GM12878 (cell line): ENCODE measurements around the gene SBNO2. TPM values are rescaled to one million over a fixed set of nuclear protein-coding genes. Genes with fewer than 3 reads are reported as not detected.

Experiments
- ATF7 ChIP-seq: fragments of 450-650 bp; IDR thresholded peaks from 2 replicates; pipeline ENCODE4 v1.6.1; 2016; ENCODE audit warnings: low read depth, mild to moderate bottlenecking
- CHD1 ChIP-seq: IDR thresholded peaks from 2 replicates; pipeline ENCODE4 v1.6.1; 2012; ENCODE audit warnings: low read depth, low read length, improper control_type of control experiment
- DPF2 ChIP-seq: fragments of 450-650 bp; IDR thresholded peaks from 2 replicates; pipeline ENCODE4 v1.6.1; 2017; ENCODE audit warnings: mild to moderate bottlenecking
- FOS ChIP-seq: IDR thresholded peaks from 3 replicates; pipeline ENCODE4 v1.6.1; 2011; ENCODE audit warnings: borderline replicate concordance; ENCODE audit not compliant: insufficient read length; ENCODE audit errors: extremely low read depth
- IKZF1 ChIP-seq: fragments of 450-650 bp; conservative IDR thresholded peaks from 2 replicates; pipeline ENCODE4 v1.6.1; 2017; ENCODE audit warnings: antibody characterized with exemption, mild to moderate bottlenecking
- NBN ChIP-seq: fragments of 450-650 bp; IDR thresholded peaks from 2 replicates; pipeline ENCODE4 v1.6.1; 2016
- PAX8 ChIP-seq: fragments of 450-650 bp; IDR thresholded peaks from 2 replicates; pipeline ENCODE4 v1.6.1; 2017; ENCODE audit warnings: mild to moderate bottlenecking, moderate library complexity
- RELA ChIP-seq: fragments of 450-650 bp; IDR thresholded peaks from 2 replicates; pipeline ENCODE4 v1.8.0; 2014; ENCODE audit warnings: borderline replicate concordance; ENCODE audit not compliant: partially characterized antibody
- TCF3 ChIP-seq: IDR thresholded peaks from 2 replicates; pipeline ENCODE4 v1.6.1; 2012; ENCODE audit warnings: low read depth, mild to moderate bottlenecking, low read length, borderline replicate concordance; ENCODE audit not compliant: insufficient read depth
- polyA plus RNA-seq, 11 experiments: library from polyadenylated mRNA; depleted of rRNA in 4 of 11; unstranded in 6 of 11; stranded (reverse) in 5 of 11; fragments of >200 nt; fragmentation: Nextera tagmentation in 4 of 11; fragmentation: Illumina TruSeq in 1 of 11; extraction: Ambion mirVana in 4 of 11; extraction: Trizol in 1 of 11; gene quantifications; 1 replicate in 1 of 11; 2 replicates in 10 of 11; pipeline versions ENCODE4 v1.2.1 to v1.2.3, GENCODE V29; 2011 to 2016; ENCODE audit warnings: inconsistent platforms in 2 of 11, missing spikeins in 2 of 11, low read depth in 1 of 11
- total RNA-seq, 4 experiments: library from RNA; depleted of rRNA in 3 of 4; stranded (reverse); fragments of >200 nt in 3 of 4; fragmentation: Illumina TruSeq in 1 of 4; extraction: Trizol in 1 of 4; gene quantifications; 2 replicates each; pipeline versions ENCODE4 v1.2.1 to v1.2.3, GENCODE V29; 2013 to 2021
- TF ChIP-seq, protein P1 (sequence below): fragments of 450-650 bp; IDR thresholded peaks from 2 replicates; pipeline ENCODE4 v1.6.1; 2016; ENCODE audit warnings: mild to moderate bottlenecking
- TF ChIP-seq, protein P2 (sequence below): fragments of 150-350 bp; IDR thresholded peaks from 2 replicates; pipeline ENCODE4 v1.6.1; 2016; ENCODE audit warnings: low read depth, low read length
- TF ChIP-seq, protein P3 (sequence below): IDR thresholded peaks from 2 replicates; pipeline ENCODE4 v1.6.1; 2011; ENCODE audit warnings: borderline replicate concordance, low read depth, mild to moderate bottlenecking, moderate library complexity, low read length; ENCODE audit not compliant: insufficient read depth, poor library complexity, severe bottlenecking
- TF ChIP-seq, protein P4 (sequence below): fragments of 450-650 bp; IDR thresholded peaks from 2 replicates; pipeline ENCODE4 v1.6.1; 2017; ENCODE audit warnings: antibody characterized with exemption, mild to moderate bottlenecking, moderate library complexity
- TF ChIP-seq, protein P5 (sequence below): fragments of 450-650 bp; IDR thresholded peaks from 2 replicates; pipeline ENCODE4 v1.6.1; 2017; ENCODE audit warnings: mild to moderate bottlenecking, low read depth, inconsistent platforms; ENCODE audit not compliant: poor library complexity, severe bottlenecking
- TF ChIP-seq, protein P6 (sequence below): IDR thresholded peaks from 2 replicates; pipeline ENCODE4 v1.6.1; 2012; ENCODE audit warnings: low read depth, low read length, improper control_type of control experiment
- TF ChIP-seq, protein P7 (sequence below): IDR thresholded peaks from 2 replicates; pipeline ENCODE4 v1.6.1; 2012; ENCODE audit warnings: low read length, inconsistent platforms

SBNO2 gene
- total and polyA plus RNA-seq, 10 of the 15 experiments (the other 5 are each of a cell fraction or from before 2014, with no cell fraction given): 0.08 to 44.6 (median 5.4) TPM

DNA sequence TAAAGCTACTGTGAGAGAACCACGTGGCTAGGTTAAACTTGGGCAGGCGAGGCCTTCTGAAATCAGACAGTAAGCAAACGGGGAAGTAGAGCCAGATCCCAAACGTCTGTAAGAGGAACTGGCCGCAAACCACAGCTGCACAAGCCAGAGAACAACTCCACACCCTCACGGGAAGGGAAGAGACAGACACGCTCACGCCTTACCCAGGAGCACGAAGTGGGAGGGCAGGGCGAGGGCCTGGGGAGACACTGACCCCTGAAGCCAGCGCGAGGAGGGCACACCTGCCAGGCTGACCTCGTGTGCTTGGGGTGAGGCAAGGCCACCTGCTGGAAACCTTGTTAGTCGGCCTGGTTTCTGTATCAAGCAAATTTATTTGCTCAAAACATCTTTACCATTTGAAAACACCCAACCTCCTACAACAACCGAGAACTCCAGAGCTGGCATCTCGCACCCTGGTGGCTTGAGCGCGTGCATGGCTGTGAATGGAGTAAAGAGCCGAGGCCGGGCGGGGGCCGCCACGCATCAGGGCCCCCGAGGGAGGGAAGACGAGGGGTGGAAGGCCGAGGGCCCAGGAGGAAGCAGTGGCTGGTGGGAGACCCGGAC lies 86.2 kb downstream of the SBNO2 start (continued):
- TF ChIP-seq, protein P1, sequence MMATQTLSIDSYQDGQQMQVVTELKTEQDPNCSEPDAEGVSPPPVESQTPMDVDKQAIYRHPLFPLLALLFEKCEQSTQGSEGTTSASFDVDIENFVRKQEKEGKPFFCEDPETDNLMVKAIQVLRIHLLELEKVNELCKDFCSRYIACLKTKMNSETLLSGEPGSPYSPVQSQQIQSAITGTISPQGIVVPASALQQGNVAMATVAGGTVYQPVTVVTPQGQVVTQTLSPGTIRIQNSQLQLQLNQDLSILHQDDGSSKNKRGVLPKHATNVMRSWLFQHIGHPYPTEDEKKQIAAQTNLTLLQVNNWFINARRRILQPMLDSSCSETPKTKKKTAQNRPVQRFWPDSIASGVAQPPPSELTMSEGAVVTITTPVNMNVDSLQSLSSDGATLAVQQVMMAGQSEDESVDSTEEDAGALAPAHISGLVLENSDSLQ: no peak
- TF ChIP-seq PAX8 (no peak), ATF7 (no peak), TCF3 (no peak), IKZF1 (peak; percentile 68), FOS (no peak), DPF2 (peak; percentile 51; the same call in 1 of the 2 replicates), NBN (no peak), RELA (peak; percentile 24), CHD1 (no peak)
- TF ChIP-seq, protein P2, sequence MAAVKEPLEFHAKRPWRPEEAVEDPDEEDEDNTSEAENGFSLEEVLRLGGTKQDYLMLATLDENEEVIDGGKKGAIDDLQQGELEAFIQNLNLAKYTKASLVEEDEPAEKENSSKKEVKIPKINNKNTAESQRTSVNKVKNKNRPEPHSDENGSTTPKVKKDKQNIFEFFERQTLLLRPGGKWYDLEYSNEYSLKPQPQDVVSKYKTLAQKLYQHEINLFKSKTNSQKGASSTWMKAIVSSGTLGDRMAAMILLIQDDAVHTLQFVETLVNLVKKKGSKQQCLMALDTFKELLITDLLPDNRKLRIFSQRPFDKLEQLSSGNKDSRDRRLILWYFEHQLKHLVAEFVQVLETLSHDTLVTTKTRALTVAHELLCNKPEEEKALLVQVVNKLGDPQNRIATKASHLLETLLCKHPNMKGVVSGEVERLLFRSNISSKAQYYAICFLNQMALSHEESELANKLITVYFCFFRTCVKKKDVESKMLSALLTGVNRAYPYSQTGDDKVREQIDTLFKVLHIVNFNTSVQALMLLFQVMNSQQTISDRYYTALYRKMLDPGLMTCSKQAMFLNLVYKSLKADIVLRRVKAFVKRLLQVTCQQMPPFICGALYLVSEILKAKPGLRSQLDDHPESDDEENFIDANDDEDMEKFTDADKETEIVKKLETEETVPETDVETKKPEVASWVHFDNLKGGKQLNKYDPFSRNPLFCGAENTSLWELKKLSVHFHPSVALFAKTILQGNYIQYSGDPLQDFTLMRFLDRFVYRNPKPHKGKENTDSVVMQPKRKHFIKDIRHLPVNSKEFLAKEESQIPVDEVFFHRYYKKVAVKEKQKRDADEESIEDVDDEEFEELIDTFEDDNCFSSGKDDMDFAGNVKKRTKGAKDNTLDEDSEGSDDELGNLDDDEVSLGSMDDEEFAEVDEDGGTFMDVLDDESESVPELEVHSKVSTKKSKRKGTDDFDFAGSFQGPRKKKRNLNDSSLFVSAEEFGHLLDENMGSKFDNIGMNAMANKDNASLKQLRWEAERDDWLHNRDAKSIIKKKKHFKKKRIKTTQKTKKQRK: no peak
- TF ChIP-seq, protein P3, sequence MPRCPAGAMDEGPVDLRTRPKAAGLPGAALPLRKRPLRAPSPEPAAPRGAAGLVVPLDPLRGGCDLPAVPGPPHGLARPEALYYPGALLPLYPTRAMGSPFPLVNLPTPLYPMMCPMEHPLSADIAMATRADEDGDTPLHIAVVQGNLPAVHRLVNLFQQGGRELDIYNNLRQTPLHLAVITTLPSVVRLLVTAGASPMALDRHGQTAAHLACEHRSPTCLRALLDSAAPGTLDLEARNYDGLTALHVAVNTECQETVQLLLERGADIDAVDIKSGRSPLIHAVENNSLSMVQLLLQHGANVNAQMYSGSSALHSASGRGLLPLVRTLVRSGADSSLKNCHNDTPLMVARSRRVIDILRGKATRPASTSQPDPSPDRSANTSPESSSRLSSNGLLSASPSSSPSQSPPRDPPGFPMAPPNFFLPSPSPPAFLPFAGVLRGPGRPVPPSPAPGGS: peak; percentile 78
- TF ChIP-seq, protein P4, sequence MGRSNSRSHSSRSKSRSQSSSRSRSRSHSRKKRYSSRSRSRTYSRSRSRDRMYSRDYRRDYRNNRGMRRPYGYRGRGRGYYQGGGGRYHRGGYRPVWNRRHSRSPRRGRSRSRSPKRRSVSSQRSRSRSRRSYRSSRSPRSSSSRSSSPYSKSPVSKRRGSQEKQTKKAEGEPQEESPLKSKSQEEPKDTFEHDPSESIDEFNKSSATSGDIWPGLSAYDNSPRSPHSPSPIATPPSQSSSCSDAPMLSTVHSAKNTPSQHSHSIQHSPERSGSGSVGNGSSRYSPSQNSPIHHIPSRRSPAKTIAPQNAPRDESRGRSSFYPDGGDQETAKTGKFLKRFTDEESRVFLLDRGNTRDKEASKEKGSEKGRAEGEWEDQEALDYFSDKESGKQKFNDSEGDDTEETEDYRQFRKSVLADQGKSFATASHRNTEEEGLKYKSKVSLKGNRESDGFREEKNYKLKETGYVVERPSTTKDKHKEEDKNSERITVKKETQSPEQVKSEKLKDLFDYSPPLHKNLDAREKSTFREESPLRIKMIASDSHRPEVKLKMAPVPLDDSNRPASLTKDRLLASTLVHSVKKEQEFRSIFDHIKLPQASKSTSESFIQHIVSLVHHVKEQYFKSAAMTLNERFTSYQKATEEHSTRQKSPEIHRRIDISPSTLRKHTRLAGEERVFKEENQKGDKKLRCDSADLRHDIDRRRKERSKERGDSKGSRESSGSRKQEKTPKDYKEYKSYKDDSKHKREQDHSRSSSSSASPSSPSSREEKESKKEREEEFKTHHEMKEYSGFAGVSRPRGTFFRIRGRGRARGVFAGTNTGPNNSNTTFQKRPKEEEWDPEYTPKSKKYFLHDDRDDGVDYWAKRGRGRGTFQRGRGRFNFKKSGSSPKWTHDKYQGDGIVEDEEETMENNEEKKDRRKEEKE: no peak
- TF ChIP-seq, protein P5, sequence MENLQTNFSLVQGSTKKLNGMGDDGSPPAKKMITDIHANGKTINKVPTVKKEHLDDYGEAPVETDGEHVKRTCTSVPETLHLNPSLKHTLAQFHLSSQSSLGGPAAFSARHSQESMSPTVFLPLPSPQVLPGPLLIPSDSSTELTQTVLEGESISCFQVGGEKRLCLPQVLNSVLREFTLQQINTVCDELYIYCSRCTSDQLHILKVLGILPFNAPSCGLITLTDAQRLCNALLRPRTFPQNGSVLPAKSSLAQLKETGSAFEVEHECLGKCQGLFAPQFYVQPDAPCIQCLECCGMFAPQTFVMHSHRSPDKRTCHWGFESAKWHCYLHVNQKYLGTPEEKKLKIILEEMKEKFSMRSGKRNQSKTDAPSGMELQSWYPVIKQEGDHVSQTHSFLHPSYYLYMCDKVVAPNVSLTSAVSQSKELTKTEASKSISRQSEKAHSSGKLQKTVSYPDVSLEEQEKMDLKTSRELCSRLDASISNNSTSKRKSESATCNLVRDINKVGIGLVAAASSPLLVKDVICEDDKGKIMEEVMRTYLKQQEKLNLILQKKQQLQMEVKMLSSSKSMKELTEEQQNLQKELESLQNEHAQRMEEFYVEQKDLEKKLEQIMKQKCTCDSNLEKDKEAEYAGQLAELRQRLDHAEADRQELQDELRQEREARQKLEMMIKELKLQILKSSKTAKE: no peak
- TF ChIP-seq, protein P6, sequence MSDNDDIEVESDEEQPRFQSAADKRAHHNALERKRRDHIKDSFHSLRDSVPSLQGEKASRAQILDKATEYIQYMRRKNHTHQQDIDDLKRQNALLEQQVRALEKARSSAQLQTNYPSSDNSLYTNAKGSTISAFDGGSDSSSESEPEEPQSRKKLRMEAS: 0 out of 2 replicates have a peak, but pooled peaks have one; percentile 9
- TF ChIP-seq, protein P7, sequence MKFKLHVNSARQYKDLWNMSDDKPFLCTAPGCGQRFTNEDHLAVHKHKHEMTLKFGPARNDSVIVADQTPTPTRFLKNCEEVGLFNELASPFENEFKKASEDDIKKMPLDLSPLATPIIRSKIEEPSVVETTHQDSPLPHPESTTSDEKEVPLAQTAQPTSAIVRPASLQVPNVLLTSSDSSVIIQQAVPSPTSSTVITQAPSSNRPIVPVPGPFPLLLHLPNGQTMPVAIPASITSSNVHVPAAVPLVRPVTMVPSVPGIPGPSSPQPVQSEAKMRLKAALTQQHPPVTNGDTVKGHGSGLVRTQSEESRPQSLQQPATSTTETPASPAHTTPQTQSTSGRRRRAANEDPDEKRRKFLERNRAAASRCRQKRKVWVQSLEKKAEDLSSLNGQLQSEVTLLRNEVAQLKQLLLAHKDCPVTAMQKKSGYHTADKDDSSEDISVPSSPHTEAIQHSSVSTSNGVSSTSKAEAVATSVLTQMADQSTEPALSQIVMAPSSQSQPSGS: peak; percentile 49; the same call in 1 of the 2 replicates
